ENCODE data around the gene HIVEP3.

HIVEP3 gene

GRCh38 chr1:41673806-41674205 is 244.9 kb downstream of the HIVEP3 start:
- peaks cover 40% of the 10 kb centered on the region for H3K4me1 ChIP-seq (ENCODE audit: insufficient read depth, insufficient read length)

DNA sequence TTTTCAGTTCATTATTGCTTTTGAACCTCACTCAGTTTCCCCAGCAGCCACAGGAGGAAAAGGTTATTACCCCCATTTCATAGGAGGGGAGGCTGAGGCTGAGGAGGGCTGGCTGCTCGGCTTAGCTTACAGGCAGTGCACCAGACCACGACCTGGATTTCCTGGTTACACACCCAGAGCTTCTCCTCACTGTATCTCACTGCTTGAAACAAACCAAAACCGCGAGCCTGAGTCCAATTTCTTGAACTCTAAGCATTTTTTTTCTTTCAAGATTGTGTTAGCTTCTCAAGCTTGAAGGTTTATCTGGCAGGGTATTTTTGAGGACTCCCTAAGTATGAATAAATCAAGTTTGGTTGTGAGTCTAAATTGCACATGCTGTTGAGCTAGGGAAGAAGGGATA is 245.3 kb downstream of the HIVEP3 start:
- TF ChIP-seq ZNF274 (IDR thresholded peaks at IDR 0.05; ENCODE audit: low read depth, low read length) (no peak), SUZ12 (IDR thresholded peaks at IDR 0.05; ENCODE audit: extremely low read depth, insufficient read depth, insufficient read length) (no peak), YY1 (IDR thresholded peaks at IDR 0.05; ENCODE audit: insufficient read depth, insufficient read length) (no peak)
- Histone ChIP-seq H3K4me3 (ENCODE audit: insufficient read length, low read depth) (no peak overlapping the region), H3K27me3 (ENCODE audit: insufficient read depth, insufficient read length) (no peaks in the 10 kb centered on the region), H3K36me3 (ENCODE audit: insufficient read depth, insufficient read length, low read length) (no peaks in the 10 kb centered on the region), H3K9me3 (ENCODE audit: insufficient read depth, low read length) (no peaks in the 10 kb centered on the region), H3K4me1 (ENCODE audit: insufficient read depth, insufficient read length) (peaks cover 37% of the 10 kb centered on the region), H3K9ac (ENCODE audit: insufficient read length, low read depth) (no peak overlapping the region)
- no peak for DNase-seq (ENCODE audit: low read depth, low spot score)

More at GRCh38 chr1:41673806-41674205, 244.9 kb downstream of the HIVEP3 start:
- H3K27me3 ChIP-seq (ENCODE audit: insufficient read depth, insufficient read length): no peaks in the 10 kb centered on the region
- H3K36me3 ChIP-seq (ENCODE audit: insufficient read depth, insufficient read length, low read length): no peaks in the 10 kb centered on the region
- no peak overlapping the region for H3K4me3 ChIP-seq (ENCODE audit: insufficient read length, low read depth)
- TF ChIP-seq SUZ12 (IDR thresholded peaks at IDR 0.05; ENCODE audit: extremely low read depth, insufficient read depth, insufficient read length): no peak
- TF ChIP-seq YY1 (IDR thresholded peaks at IDR 0.05; ENCODE audit: insufficient read depth, insufficient read length): no peak
- no peak for TF ChIP-seq ZNF274 (IDR thresholded peaks at IDR 0.05; ENCODE audit: low read depth, low read length)
- no peak overlapping the region for H3K9ac ChIP-seq (ENCODE audit: insufficient read length, low read depth)
- no peaks in the 10 kb centered on the region for H3K9me3 ChIP-seq (ENCODE audit: insufficient read depth, low read length)
- no peak for DNase-seq (ENCODE audit: low read depth, low spot score)

DNA sequence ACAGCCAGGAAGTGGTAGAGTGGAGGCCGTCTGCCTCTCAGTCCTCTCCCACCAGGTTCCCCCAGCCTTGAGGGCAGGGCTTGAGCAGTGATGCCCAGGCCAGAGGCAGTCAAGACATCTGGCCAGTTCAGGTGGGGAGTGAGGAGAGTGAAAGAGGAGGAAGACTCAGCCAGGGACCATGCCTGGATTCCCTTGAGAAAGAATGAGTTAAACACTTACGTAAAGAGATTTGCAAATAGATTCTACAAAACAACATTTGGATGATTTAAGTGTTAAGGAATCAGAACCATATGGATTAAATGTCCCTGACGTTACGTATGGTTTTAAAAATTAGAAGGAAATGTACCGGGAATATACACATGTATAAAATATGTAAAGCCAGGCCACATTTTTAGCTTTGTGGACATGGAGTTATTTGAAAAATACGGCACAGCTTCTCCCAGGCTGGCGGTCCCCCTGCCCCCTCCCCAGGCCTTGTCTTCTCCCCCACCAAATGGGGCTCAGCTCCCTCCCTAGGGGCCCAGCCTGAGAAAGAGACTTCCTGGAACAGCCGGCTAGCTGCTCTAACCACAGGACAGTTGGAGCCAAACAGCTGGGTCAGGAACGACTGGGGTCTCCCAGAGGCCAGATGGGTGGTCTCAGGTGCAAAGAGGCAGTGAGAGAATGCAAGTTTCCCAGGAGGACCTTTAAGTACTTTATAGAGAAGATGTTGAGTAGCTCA is 245.9 kb downstream of the HIVEP3 start:
- H3K9ac ChIP-seq (ENCODE audit: insufficient read length, low read depth): no peak overlapping the region
- H3K36me3 ChIP-seq (ENCODE audit: insufficient read depth, insufficient read length, low read length): no peaks in the 10 kb centered on the region
- H3K27me3 ChIP-seq (ENCODE audit: insufficient read depth, insufficient read length): no peaks in the 10 kb centered on the region
- H3K9me3 ChIP-seq (ENCODE audit: insufficient read depth, low read length): no peaks in the 10 kb centered on the region
- DNase-seq (ENCODE audit: low read depth, low spot score): no peak
- TF ChIP-seq YY1 (IDR thresholded peaks at IDR 0.05; ENCODE audit: insufficient read depth, insufficient read length) (no peak), ZNF274 (IDR thresholded peaks at IDR 0.05; ENCODE audit: low read depth, low read length) (no peak), SUZ12 (IDR thresholded peaks at IDR 0.05; ENCODE audit: extremely low read depth, insufficient read depth, insufficient read length) (no peak)
- no peak overlapping the region for H3K4me3 ChIP-seq (ENCODE audit: insufficient read length, low read depth)
- H3K4me1 ChIP-seq (ENCODE audit: insufficient read depth, insufficient read length): peaks cover 33% of the 10 kb centered on the region

DNA sequence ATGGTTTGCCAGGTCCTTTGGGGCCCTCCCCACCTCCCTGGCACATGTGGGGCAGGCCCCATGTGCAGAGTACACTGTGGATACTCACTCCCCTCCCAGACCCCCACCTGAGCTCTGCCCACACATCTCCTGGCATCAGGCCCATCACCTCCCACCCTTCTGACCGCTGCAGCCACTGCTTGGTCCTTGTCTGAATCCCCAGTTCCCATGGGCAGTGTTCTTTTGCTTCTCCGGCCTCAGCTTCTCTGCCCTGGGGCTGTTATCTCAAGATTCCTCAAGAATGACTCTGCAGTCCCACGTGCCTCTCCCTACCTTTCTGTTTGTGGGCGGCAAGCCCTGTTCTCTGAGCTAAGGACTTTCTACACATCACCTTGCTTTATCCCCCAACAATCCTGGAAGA is 246.5 kb downstream of the HIVEP3 start:
- H3K9ac ChIP-seq (ENCODE audit: insufficient read length, low read depth): no peak overlapping the region

DNA sequence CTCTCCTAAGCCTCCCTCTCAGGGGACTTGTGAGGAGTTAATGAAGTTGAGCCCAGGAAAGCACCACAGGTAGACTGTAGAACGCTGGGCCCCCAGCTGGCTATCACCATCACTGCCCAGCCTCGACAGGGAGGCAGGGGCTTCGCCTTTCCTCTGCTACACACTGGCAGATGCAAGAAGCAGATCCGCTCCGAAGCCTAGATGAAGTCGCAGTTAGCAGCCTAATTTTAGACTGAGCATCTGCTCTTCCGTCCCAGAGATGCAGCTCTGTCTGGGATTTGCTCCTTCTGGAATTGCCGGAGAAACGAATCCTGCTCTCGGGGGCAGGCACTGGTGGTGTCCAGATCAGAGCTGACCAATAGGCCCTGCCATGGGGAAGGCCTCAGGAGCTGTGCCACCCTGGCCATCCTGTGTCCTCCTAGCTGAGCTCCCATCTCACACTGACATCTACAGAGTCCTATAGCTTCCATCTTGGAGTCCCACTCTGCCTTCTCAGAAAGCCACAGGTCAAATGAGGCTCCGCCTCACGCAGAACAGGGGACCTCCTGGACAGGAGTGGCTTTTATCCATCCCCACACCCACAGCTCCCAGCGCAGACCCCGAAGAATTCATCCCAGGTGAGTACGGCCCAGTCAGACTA is 247.5 kb downstream of the HIVEP3 start:
- no peak overlapping the region for H3K4me3 ChIP-seq (ENCODE audit: insufficient read length, low read depth)
- no peaks in the 10 kb centered on the region for H3K36me3 ChIP-seq (ENCODE audit: insufficient read depth, insufficient read length, low read length)
- peaks cover 33% of the 10 kb centered on the region for H3K4me1 ChIP-seq (ENCODE audit: insufficient read depth, insufficient read length)
- H3K27me3 ChIP-seq (ENCODE audit: insufficient read depth, insufficient read length): no peaks in the 10 kb centered on the region
- no peak for TF ChIP-seq SUZ12 (IDR thresholded peaks at IDR 0.05; ENCODE audit: extremely low read depth, insufficient read depth, insufficient read length)
- TF ChIP-seq ZNF274 (IDR thresholded peaks at IDR 0.05; ENCODE audit: low read depth, low read length): no peak
- TF ChIP-seq YY1 (IDR thresholded peaks at IDR 0.05; ENCODE audit: insufficient read depth, insufficient read length): no peak
- no peak for DNase-seq (ENCODE audit: low read depth, low spot score)
- no peaks in the 10 kb centered on the region for H3K9me3 ChIP-seq (ENCODE audit: insufficient read depth, low read length)
- H3K9ac ChIP-seq (ENCODE audit: insufficient read length, low read depth): no peak overlapping the region

More for the DNA sequence above, 246.5 kb downstream of the HIVEP3 start:
- DNase-seq (ENCODE audit: low read depth, low spot score): peak; percentile 63
- no peaks in the 10 kb centered on the region for H3K27me3 ChIP-seq (ENCODE audit: insufficient read depth, insufficient read length)
- no peaks in the 10 kb centered on the region for H3K9me3 ChIP-seq (ENCODE audit: insufficient read depth, low read length)
- TF ChIP-seq SUZ12 (IDR thresholded peaks at IDR 0.05; ENCODE audit: extremely low read depth, insufficient read depth, insufficient read length) (no peak), YY1 (IDR thresholded peaks at IDR 0.05; ENCODE audit: insufficient read depth, insufficient read length) (no peak), ZNF274 (IDR thresholded peaks at IDR 0.05; ENCODE audit: low read depth, low read length) (no peak)
- no peak overlapping the region for H3K4me3 ChIP-seq (ENCODE audit: insufficient read length, low read depth)
- no peaks in the 10 kb centered on the region for H3K36me3 ChIP-seq (ENCODE audit: insufficient read depth, insufficient read length, low read length)
- H3K4me1 ChIP-seq (ENCODE audit: insufficient read depth, insufficient read length): peaks cover 33% of the 10 kb centered on the region

- peaks cover 33% of the 10 kb centered on the region for H3K4me1 ChIP-seq (ENCODE audit: insufficient read depth, insufficient read length)
- DNase-seq (ENCODE audit: low read depth, low spot score): no peak
These were observed 248.3 kb downstream of the HIVEP3 start for GRCh38 chr1:41670217-41670957.

GRCh38 chr1:41668967-41669366 is 249.8 kb downstream of the HIVEP3 start:
- no peaks in the 10 kb centered on the region for H3K27me3 ChIP-seq (ENCODE audit: insufficient read depth, insufficient read length)
- H3K9me3 ChIP-seq (ENCODE audit: insufficient read depth, low read length): no peaks in the 10 kb centered on the region
- DNase-seq (ENCODE audit: low read depth, low spot score): no peak
- H3K4me1 ChIP-seq (ENCODE audit: insufficient read depth, insufficient read length): peaks cover 41% of the 10 kb centered on the region
- no peak overlapping the region for H3K4me3 ChIP-seq (ENCODE audit: insufficient read length, low read depth)
- H3K36me3 ChIP-seq (ENCODE audit: insufficient read depth, insufficient read length, low read length): no peaks in the 10 kb centered on the region
- H3K9ac ChIP-seq (ENCODE audit: insufficient read length, low read depth): no peak overlapping the region
- TF ChIP-seq SUZ12 (IDR thresholded peaks at IDR 0.05; ENCODE audit: extremely low read depth, insufficient read depth, insufficient read length) (no peak), YY1 (IDR thresholded peaks at IDR 0.05; ENCODE audit: insufficient read depth, insufficient read length) (no peak), ZNF274 (IDR thresholded peaks at IDR 0.05; ENCODE audit: low read depth, low read length) (no peak)

More at GRCh38 chr1:41670217-41670957, 248.3 kb downstream of the HIVEP3 start:
- no peak overlapping the region for H3K9ac ChIP-seq (ENCODE audit: insufficient read length, low read depth)
- no peak for TF ChIP-seq SUZ12 (IDR thresholded peaks at IDR 0.05; ENCODE audit: extremely low read depth, insufficient read depth, insufficient read length)
- TF ChIP-seq ZNF274 (IDR thresholded peaks at IDR 0.05; ENCODE audit: low read depth, low read length): no peak
- TF ChIP-seq YY1 (IDR thresholded peaks at IDR 0.05; ENCODE audit: insufficient read depth, insufficient read length): no peak
- no peak overlapping the region for H3K4me3 ChIP-seq (ENCODE audit: insufficient read length, low read depth)
- H3K27me3 ChIP-seq (ENCODE audit: insufficient read depth, insufficient read length): no peaks in the 10 kb centered on the region
- H3K9me3 ChIP-seq (ENCODE audit: insufficient read depth, low read length): no peaks in the 10 kb centered on the region
- no peaks in the 10 kb centered on the region for H3K36me3 ChIP-seq (ENCODE audit: insufficient read depth, insufficient read length, low read length)
